ENCODE data around the gene KIFC3. TPM values are rescaled to one million over a fixed set of nuclear protein-coding genes. Genes with fewer than 3 reads are reported as not detected.

Gene KIFC3
- total RNA-seq, 1 donor from 2014 or later = 0.76 TPM

- no peak for DNase-seq
- peaks cover 2% of the 10 kb centered on the region for H3K27me3 Mint-ChIP-seq (ENCODE audit: unreplicated experiment)
- H3K4me3 Mint-ChIP-seq (ENCODE audit: unreplicated experiment) = peak overlapping the region; percentile 16
- peaks cover 6% of the 10 kb centered on the region for H3K9me3 Mint-ChIP-seq (ENCODE audit: unreplicated experiment)
- no peaks in the 10 kb centered on the region for H3K36me3 Mint-ChIP-seq (ENCODE audit: unreplicated experiment)
- TF ChIP-seq CTCF (IDR thresholded peaks at IDR 0.05; ENCODE audit: partially characterized antibody, unreplicated experiment) = no peak
- H3K27ac Mint-ChIP-seq (ENCODE audit: unreplicated experiment) = no peak overlapping the region
- peaks cover 48% of the 10 kb centered on the region for H3K4me1 Mint-ChIP-seq (ENCODE audit: low read depth, unreplicated experiment)
These were observed 60.6 kb downstream of the KIFC3 start for GRCh38 chr16:57741660-57742191.

- no peak for TF ChIP-seq CTCF (IDR thresholded peaks at IDR 0.05; ENCODE audit: partially characterized antibody, unreplicated experiment)
- Mint-ChIP-seq H3K27ac (ENCODE audit: unreplicated experiment) (no peak overlapping the region), H3K27me3 (ENCODE audit: unreplicated experiment) (peaks cover 4% of the 10 kb centered on the region), H3K4me1 (ENCODE audit: low read depth, unreplicated experiment) (peaks cover 42% of the 10 kb centered on the region), H3K36me3 (ENCODE audit: unreplicated experiment) (no peaks in the 10 kb centered on the region), H3K4me3 (ENCODE audit: unreplicated experiment) (no peak overlapping the region), H3K9me3 (ENCODE audit: unreplicated experiment) (peaks cover under 1% of the 10 kb centered on the region)
- DNase-seq = no peak
These were observed 61.7 kb downstream of the KIFC3 start for GRCh38 chr16:57740423-57741071.

GRCh38 chr16:57739756-57740422 is 62.4 kb downstream of the KIFC3 start:
- H3K9me3 Mint-ChIP-seq (ENCODE audit: unreplicated experiment) = peaks cover 7% of the 10 kb centered on the region
- H3K4me1 Mint-ChIP-seq (ENCODE audit: low read depth, unreplicated experiment) = peaks cover 41% of the 10 kb centered on the region
- H3K36me3 Mint-ChIP-seq (ENCODE audit: unreplicated experiment) = no peaks in the 10 kb centered on the region
- no peak for DNase-seq
- peaks cover 10% of the 10 kb centered on the region for H3K27me3 Mint-ChIP-seq (ENCODE audit: unreplicated experiment)
- TF ChIP-seq CTCF (IDR thresholded peaks at IDR 0.05; ENCODE audit: partially characterized antibody, unreplicated experiment) = no peak
- H3K27ac Mint-ChIP-seq (ENCODE audit: unreplicated experiment) = no peak overlapping the region
- no peak overlapping the region for H3K4me3 Mint-ChIP-seq (ENCODE audit: unreplicated experiment)

DNA sequence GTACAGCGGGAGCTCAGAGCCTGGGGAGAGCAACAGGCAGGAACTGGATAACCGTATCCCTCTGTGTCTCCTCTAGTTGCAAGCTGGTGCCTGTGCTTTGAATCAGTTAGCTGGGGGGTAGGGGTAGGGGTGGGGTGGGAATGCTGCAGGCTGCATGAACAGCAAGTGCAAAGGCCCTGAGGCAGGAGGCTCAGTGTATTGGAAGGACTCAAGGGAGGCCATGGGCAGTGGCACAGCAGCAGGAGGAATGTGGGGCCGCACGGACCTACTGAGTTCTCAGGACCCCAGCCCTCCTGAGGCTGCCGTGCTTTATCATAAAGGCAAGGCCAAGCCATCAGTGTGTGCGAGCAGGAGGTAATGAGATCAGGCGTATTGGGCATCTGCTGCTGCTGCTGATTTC is 63.4 kb downstream of the KIFC3 start:
- Mint-ChIP-seq H3K27ac (ENCODE audit: unreplicated experiment) (no peak overlapping the region), H3K27me3 (ENCODE audit: unreplicated experiment) (peaks cover 10% of the 10 kb centered on the region)

More for the DNA sequence above, 63.4 kb downstream of the KIFC3 start:
- Mint-ChIP-seq H3K9me3 (ENCODE audit: unreplicated experiment) (peaks cover 7% of the 10 kb centered on the region), H3K4me1 (ENCODE audit: low read depth, unreplicated experiment) (peaks cover 37% of the 10 kb centered on the region), H3K4me3 (ENCODE audit: unreplicated experiment) (no peak overlapping the region), H3K36me3 (ENCODE audit: unreplicated experiment) (no peaks in the 10 kb centered on the region)
- TF ChIP-seq CTCF (IDR thresholded peaks at IDR 0.05; ENCODE audit: partially characterized antibody, unreplicated experiment) = no peak
- no peak for DNase-seq
